Stimulated activated CD4-positive, alpha-beta T cell treated with anti-CD3 and anti-CD28 coated beads, Interleukin-12 subunit alpha, Interleukin-12 subunit beta, amount 100 ng/mL, for 24 hours (primary cell): ENCODE results near the gene TTC24.

Experiments used
- DNase-seq, 2 experiments: peaks; one replicate each; pipeline ENCODE4 v3.0.0-alpha.2; 2020; ENCODE audit warnings: low read depth in 2 of 2

TTC24 gene

GRCh38 chr1:156554971-156555370 lies 24.6 kb upstream of the TTC24 start:
- no peak for DNase-seq

GRCh38 chr1:156555715-156556114 lies 23.8 kb upstream of the TTC24 start:
- DNase-seq, result no peak

- DNase-seq, result no peak
Observed at GRCh38 chr1:156556354-156556753, 23.2 kb upstream of the TTC24 start.

- DNase-seq, result no peak
Observed at GRCh38 chr1:156559086-156559796, 20.3 kb upstream of the TTC24 start.

GRCh38 chr1:156559797-156560385 lies 19.6 kb upstream of the TTC24 start:
- no peak for DNase-seq

- DNase-seq, result no peak
Observed at GRCh38 chr1:156560585-156561163, 18.8 kb upstream of the TTC24 start.

- DNase-seq, result no peak
Observed at GRCh38 chr1:156565519-156565918, 14.0 kb upstream of the TTC24 start.

- DNase-seq, result no peak
Observed at GRCh38 chr1:156566436-156566835, 13.1 kb upstream of the TTC24 start.

GRCh38 chr1:156571261-156571852 lies 8.2 kb upstream of the TTC24 start:
- no peak for DNase-seq

- DNase-seq, result peak; percentile 54 to 71
Observed at GRCh38 chr1:156571919-156572662, 7.4 kb upstream of the TTC24 start, which contains the start of gene IQGAP3. Gene IQGAP3, minus strand, starts transcription at chr1:156572565. Its CDS starts 36 bp downstream, at chr1:156572529.

- no peak for DNase-seq
Observed at GRCh38 chr1:156572663-156573018, 6.9 kb upstream of the TTC24 start.

GRCh38 chr1:156574039-156574633 lies 5.4 kb upstream of the TTC24 start:
- no peak for DNase-seq

GRCh38 chr1:156577550-156577949 lies 2.0 kb upstream of the TTC24 start:
- no peak for DNase-seq

- DNase-seq, result no peak
Observed at GRCh38 chr1:156578055-156578454, 1.5 kb upstream of the TTC24 start.

- no peak for DNase-seq
Observed at GRCh38 chr1:156581661-156582387, 2.3 kb downstream of the TTC24 start.

GRCh38 chr1:156582388-156583017 lies 3.0 kb downstream of the TTC24 start:
- DNase-seq, result no peak

GRCh38 chr1:156583821-156584622 lies 4.5 kb downstream of the TTC24 start:
- DNase-seq, result peak in 1 of 2 experiments; percentile 75

- no peak for DNase-seq
Observed at GRCh38 chr1:156584813-156585212, 5.3 kb downstream of the TTC24 start.

GRCh38 chr1:156586323-156586722 lies 6.8 kb downstream of the TTC24 start:
- DNase-seq, result no peak
